Left lung (tissue), 10 donors: ENCODE results near the gene ASIC1. TPM values are rescaled to one million over a fixed set of nuclear protein-coding genes. Genes with fewer than 3 reads are reported as not detected.

Experiments
- ATAC-seq: fragments of 200-7000 bp; cut with Tn5 transposase; one replicate; pipeline ENCODE4 v1.9.1; 2020; ENCODE audit warnings: moderate library complexity
- DNase-seq, 4 donors: peaks; one replicate each; pipeline ENCODE4 v3.0.0-alpha.2; 2013 to 2020
- H3K27ac ChIP-seq, 2 donors: fragments of 200-600 bp; sonication (generic) in 1 of 2; one replicate each; pipeline versions ENCODE4 v1.5.0 to v1.8.0; 2020 to 2021
- H3K27me3 ChIP-seq, 2 donors: fragments of 200-600 bp; sonication (generic) in 1 of 2; one replicate each; pipeline versions ENCODE4 v1.5.0 to v1.8.0; 2020 to 2021
- H3K36me3 ChIP-seq, 2 donors: fragments of 200-600 bp; sonication (generic) in 1 of 2; one replicate each; pipeline versions ENCODE4 v1.5.0 to v1.8.0; 2020 to 2021
- H3K4me1 ChIP-seq, 2 donors: fragments of 200-600 bp; one replicate each; pipeline ENCODE4 v1.8.0; 2021
- H3K4me3 ChIP-seq, 2 donors: fragments of 200-600 bp; sonication (generic) in 1 of 2; one replicate each; pipeline versions ENCODE4 v1.5.0 to v1.8.0; 2020 to 2021; ENCODE audit warnings: mild to moderate bottlenecking in 1 of 2
- H3K9me3 ChIP-seq, 2 donors: fragments of 200-600 bp; sonication (generic) in 1 of 2; one replicate each; pipeline versions ENCODE4 v1.5.0 to v1.8.0; 2020 to 2021
- intact Hi-C, 2 donors: fragments of 100-400 bp; cut with DNase I; formaldehyde crosslinking; loops; one replicate each; pipeline versions ENCODE4 v1.11.2 to v1.14.2; 2022
- polyA plus RNA-seq, 6 donors: library from polyadenylated mRNA; unstranded; fragments of 120-200 nt; gene quantifications; one replicate each; pipeline ENCODE4 v1.2.1, GENCODE V29; 2013; ENCODE audit not compliant: insufficient read length in 6 of 6
- total RNA-seq, 2 donors: library from RNA; stranded (reverse); fragmentation: NEBNext Ultra II Directional; extraction: Animal tissue kit (Norgen Biotek cat#: 25700); gene quantifications; one replicate each; pipeline ENCODE4 v1.2.1, GENCODE V29; 2021
- TF ChIP-seq, protein P1 (sequence below), 2 donors: fragments of 200-600 bp; sonication (generic) in 1 of 2; IDR thresholded peaks; one replicate each; pipeline versions ENCODE4 v1.5.0 to v1.8.0; 2021; ENCODE audit warnings: antibody characterized with exemption in 2 of 2
- donor health status: DM: no; HTN: yes; CAD: no.
- donor health status: DM: no; HTN: no; CAD: no.

The ASIC1 gene
- total and polyA plus RNA-seq, 8 donors, result 2.1 to 15.4 (median 8.7) TPM

DNA sequence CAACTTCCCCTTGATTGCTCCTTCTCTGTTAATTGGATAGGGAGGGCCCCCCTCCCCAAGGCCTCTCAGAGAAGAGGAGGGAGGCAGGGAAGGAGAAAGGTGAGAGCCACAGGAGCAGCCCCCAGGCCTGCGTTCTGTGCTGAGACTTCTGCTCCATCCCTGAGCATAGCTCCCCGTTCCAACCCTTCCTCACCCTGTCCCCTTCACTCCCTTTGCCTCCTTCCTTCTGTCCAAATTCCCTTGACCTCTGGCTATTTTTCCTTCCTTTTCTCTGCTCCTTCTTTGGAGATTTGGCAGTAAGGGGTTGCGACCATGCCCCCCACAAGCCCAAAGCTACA lies 788 bp upstream of the ASIC1 start:
- TF ChIP-seq, protein P1, sequence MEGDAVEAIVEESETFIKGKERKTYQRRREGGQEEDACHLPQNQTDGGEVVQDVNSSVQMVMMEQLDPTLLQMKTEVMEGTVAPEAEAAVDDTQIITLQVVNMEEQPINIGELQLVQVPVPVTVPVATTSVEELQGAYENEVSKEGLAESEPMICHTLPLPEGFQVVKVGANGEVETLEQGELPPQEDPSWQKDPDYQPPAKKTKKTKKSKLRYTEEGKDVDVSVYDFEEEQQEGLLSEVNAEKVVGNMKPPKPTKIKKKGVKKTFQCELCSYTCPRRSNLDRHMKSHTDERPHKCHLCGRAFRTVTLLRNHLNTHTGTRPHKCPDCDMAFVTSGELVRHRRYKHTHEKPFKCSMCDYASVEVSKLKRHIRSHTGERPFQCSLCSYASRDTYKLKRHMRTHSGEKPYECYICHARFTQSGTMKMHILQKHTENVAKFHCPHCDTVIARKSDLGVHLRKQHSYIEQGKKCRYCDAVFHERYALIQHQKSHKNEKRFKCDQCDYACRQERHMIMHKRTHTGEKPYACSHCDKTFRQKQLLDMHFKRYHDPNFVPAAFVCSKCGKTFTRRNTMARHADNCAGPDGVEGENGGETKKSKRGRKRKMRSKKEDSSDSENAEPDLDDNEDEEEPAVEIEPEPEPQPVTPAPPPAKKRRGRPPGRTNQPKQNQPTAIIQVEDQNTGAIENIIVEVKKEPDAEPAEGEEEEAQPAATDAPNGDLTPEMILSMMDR (IDR thresholded peaks at IDR 0.05), result no peak
- no peak for ATAC-seq
- DNase-seq, result no peak
- Histone ChIP-seq H3K27me3 (peaks cover 6 to 52% of the 10 kb centered on the region in 2 donors), H3K9me3 (no peaks in the 10 kb centered on the region), H3K36me3 (no peaks in the 10 kb centered on the region), H3K27ac (no peak overlapping the region), H3K4me3 (no peak overlapping the region), H3K4me1 (peaks cover 12 to 31% of the 10 kb centered on the region in 2 donors)
- intact Hi-C loops, result no loop called here

DNA sequence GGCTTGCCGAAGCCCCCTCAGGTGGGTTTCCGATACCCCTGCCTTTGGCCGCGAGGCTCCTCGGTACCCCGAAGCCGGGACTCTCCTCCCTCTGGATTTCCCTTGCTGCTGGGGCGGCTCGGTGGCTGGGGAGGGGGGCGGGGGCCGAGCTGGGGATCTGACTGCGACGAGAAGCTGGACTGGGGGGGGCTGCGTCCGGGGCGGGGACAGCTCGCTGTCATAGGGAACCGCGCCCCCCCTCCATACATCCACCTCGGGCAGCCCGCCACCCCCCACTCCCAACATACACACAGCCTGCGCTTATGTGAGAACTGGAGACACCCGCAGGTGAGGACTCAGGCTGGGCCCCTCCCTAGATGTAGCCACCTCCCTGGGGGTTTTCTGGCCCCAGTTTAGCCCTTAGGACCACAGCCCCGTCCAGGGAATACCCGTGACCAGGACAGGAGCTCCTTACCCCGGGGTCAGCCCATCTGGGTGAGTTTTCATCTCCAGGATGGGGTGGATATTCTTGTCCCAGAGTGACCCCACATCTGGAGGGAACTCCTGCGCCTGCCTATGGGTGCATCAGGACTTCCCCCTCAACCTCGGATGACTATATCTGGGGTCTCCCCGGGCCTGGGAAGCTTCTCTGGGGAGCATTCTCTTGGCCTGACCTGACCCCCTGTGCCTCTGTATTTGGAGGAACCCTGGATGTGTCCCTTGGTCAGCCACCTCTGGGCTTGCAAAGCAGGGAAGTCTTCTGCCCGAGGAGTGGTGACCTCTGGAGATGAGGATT lies 687 bp downstream of the ASIC1 start:
- Histone ChIP-seq H3K4me3 (peak overlapping the region; percentile 17 to 49), H3K4me1 (peaks cover 12 to 27% of the 10 kb centered on the region in 2 donors), H3K36me3 (no peaks in the 10 kb centered on the region), H3K27ac (no peak overlapping the region), H3K9me3 (no peaks in the 10 kb centered on the region), H3K27me3 (peaks cover 6 to 46% of the 10 kb centered on the region in 2 donors)
- TF ChIP-seq, protein P1 (IDR thresholded peaks at IDR 0.05), result no peak
- DNase-seq (no peak), ATAC-seq (no peak)
- intact Hi-C loops, result no loop called here

DNA sequence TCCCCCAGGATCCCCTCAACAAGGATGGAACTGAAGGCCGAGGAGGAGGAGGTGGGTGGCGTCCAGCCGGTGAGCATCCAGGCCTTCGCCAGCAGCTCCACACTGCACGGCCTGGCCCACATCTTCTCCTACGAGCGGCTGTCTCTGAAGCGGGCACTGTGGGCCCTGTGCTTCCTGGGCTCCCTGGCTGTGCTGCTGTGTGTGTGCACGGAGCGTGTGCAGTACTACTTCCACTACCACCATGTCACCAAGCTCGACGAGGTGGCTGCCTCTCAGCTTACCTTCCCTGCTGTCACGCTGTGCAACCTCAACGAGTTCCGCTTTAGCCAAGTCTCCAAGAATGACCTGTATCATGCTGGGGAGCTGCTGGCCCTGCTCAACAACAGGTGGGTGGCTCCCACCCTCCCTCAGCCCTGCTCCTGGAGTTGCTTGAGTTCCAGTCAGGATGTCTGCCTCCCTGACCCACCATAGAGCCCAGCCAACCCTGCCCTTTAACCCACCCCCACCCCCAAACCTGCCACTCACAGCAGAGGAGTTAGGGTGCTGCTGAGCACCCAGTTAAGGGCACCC lies 1.4 kb downstream of the ASIC1 start:
- H3K36me3 ChIP-seq, result no peaks in the 10 kb centered on the region
- intact Hi-C loops, result no loop called here
- ATAC-seq (no peak), DNase-seq (no peak)
- no peak overlapping the region for H3K4me3 ChIP-seq
- peaks cover 6 to 53% of the 10 kb centered on the region in 2 donors for H3K27me3 ChIP-seq
- TF ChIP-seq, protein P1 (IDR thresholded peaks at IDR 0.05), result no peak
- no peak overlapping the region for H3K27ac ChIP-seq
- no peaks in the 10 kb centered on the region for H3K9me3 ChIP-seq
- peaks cover 12 to 27% of the 10 kb centered on the region in 2 donors for H3K4me1 ChIP-seq

DNA sequence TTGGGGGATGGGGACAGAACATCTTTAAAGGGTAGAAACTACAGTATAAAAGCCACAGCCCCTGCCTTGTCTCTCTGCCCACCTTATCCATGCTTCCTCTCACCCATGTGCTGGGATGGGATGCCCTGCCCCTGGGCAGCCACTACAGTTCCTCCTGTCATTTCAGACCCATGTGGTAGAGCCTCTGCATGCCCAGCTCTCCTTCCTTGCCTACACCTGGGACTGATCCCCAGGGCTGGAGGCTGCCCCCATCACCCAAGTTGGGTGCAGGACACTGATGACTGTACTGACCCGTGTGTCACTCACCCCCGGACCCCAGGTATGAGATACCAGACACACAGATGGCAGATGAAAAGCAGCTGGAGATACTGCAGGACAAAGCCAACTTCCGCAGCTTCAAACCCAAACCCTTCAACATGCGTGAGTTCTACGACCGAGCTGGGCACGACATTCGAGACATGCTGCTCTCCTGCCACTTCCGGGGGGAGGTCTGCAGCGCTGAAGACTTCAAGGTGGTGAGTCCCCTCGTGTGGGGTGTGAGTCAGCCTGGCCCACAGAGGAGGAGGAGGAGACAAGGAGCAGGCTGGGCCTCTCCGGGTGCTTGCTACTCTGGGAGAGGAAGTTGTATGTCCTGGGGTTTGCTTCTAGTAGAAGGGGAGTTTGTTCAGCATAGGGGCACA lies 2.2 kb downstream of the ASIC1 start:
- no peaks in the 10 kb centered on the region for H3K36me3 ChIP-seq
- H3K9me3 ChIP-seq, result no peaks in the 10 kb centered on the region
- no peak for ATAC-seq
- no peak for DNase-seq
- no peak overlapping the region for H3K4me3 ChIP-seq
- H3K27me3 ChIP-seq, result peaks cover 6 to 53% of the 10 kb centered on the region in 2 donors
- intact Hi-C loops, result loop anchor here in 1 of 2 donors (5.0 kb wide), 1 partner anchor 87 kb away; the partner anchor contains the start of gene AQP6
- peaks cover 12 to 27% of the 10 kb centered on the region in 2 donors for H3K4me1 ChIP-seq
- H3K27ac ChIP-seq, result no peak overlapping the region
- TF ChIP-seq, protein P1 (IDR thresholded peaks at IDR 0.05), result no peak

DNA sequence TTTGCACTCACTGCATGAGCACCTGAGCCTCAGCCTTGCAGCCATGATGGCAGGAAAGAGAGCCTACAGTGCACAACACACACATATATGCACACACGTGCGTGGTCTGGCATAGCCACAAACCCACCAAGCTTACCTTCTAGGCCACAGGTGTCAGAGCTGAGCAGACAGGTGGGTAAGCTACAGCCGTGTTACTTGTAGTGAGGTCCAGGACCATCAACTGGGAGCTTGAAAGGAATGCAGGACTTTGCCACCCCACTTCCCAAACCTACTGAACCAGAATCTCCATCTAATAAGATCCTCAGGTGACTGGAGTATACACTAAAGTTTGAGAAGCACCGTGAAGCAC lies 2.7 kb downstream of the ASIC1 start:
- intact Hi-C loops, result loop anchor here in 1 of 2 donors (5.0 kb wide), 1 partner anchor 88 kb away; the partner anchor contains the start of gene AQP6
- H3K36me3 ChIP-seq, result no peaks in the 10 kb centered on the region
- H3K4me1 ChIP-seq, result peaks cover 12 to 27% of the 10 kb centered on the region in 2 donors
- H3K27ac ChIP-seq, result no peak overlapping the region
- no peak overlapping the region for H3K4me3 ChIP-seq
- DNase-seq, result no peak
- ATAC-seq, result no peak
- peaks cover 6 to 53% of the 10 kb centered on the region in 2 donors for H3K27me3 ChIP-seq
- TF ChIP-seq, protein P1 (IDR thresholded peaks at IDR 0.05), result no peak
- H3K9me3 ChIP-seq, result no peaks in the 10 kb centered on the region
